ENCODE results near the gene GPC3.

GPC3 gene

GRCh38 chrX:133543654-133544053 is 441.7 kb downstream of the GPC3 start:
- Histone ChIP-seq H3K27ac (ENCODE audit: low read depth, low read length, poor library complexity, severe bottlenecking) (no peak overlapping the region), H3K9ac (ENCODE audit: low read length) (no peak overlapping the region)

DNA sequence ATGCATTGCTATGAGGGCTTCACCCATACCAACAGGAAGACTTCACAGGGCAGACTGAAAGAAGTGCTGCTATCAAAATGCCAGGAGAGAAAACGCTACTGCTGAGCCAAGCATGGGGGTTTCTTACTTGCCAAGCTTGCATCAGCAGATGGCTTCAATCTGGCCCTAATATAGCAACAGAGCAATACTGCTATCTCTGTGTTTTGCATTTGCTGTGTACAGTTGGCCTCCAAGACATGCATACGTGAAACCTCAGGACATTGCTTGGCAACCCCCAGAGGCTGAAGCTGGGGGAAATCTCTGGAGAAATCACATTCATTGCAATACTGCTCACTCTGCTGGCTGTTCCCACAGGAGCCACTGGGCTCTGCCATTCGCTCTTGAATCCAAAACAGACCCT is 442.9 kb downstream of the GPC3 start:
- no peak overlapping the region for H3K27ac ChIP-seq (ENCODE audit: low read depth, low read length, poor library complexity, severe bottlenecking)
- H3K4me2 ChIP-seq (ENCODE audit: low read length), result no peak overlapping the region
- H3K36me3 ChIP-seq (ENCODE audit: insufficient read depth, low read length), result no peaks in the 10 kb centered on the region
- H3K4me3 ChIP-seq (ENCODE audit: low read depth, low read length, poor library complexity, severe bottlenecking), result no peak overlapping the region
- H3F3A ChIP-seq (ENCODE audit: insufficient read depth, low read length), result no peaks in the 10 kb centered on the region
- H3K27me3 ChIP-seq (ENCODE audit: insufficient read depth, low read length), result no peaks in the 10 kb centered on the region
- no peak for TF ChIP-seq EZH2 (IDR thresholded peaks at IDR 0.05; ENCODE audit: borderline replicate concordance, low read length)
- TF ChIP-seq, protein P1, sequence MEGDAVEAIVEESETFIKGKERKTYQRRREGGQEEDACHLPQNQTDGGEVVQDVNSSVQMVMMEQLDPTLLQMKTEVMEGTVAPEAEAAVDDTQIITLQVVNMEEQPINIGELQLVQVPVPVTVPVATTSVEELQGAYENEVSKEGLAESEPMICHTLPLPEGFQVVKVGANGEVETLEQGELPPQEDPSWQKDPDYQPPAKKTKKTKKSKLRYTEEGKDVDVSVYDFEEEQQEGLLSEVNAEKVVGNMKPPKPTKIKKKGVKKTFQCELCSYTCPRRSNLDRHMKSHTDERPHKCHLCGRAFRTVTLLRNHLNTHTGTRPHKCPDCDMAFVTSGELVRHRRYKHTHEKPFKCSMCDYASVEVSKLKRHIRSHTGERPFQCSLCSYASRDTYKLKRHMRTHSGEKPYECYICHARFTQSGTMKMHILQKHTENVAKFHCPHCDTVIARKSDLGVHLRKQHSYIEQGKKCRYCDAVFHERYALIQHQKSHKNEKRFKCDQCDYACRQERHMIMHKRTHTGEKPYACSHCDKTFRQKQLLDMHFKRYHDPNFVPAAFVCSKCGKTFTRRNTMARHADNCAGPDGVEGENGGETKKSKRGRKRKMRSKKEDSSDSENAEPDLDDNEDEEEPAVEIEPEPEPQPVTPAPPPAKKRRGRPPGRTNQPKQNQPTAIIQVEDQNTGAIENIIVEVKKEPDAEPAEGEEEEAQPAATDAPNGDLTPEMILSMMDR (IDR thresholded peaks at IDR 0.05; ENCODE audit: low read length), result no peak
- H3K79me2 ChIP-seq (ENCODE audit: insufficient read depth, low read length), result no peaks in the 10 kb centered on the region
- H3K9me3 ChIP-seq (ENCODE audit: low read length), result no peaks in the 10 kb centered on the region
- H3K9ac ChIP-seq (ENCODE audit: low read length), result no peak overlapping the region
- H4K20me1 ChIP-seq (ENCODE audit: insufficient read depth, low read length), result no peaks in the 10 kb centered on the region
- no peaks in the 10 kb centered on the region for H3K9me2 ChIP-seq (ENCODE audit: low read depth, low read length)
- H3K4me1 ChIP-seq (ENCODE audit: insufficient read depth, low read length, severe bottlenecking), result no peaks in the 10 kb centered on the region
- no peak overlapping the region for H2AFZ ChIP-seq (ENCODE audit: low read length)

More at GRCh38 chrX:133543654-133544053, 441.7 kb downstream of the GPC3 start:
- H3F3A ChIP-seq (ENCODE audit: insufficient read depth, low read length), result no peaks in the 10 kb centered on the region
- H3K79me2 ChIP-seq (ENCODE audit: insufficient read depth, low read length), result no peaks in the 10 kb centered on the region
- no peak overlapping the region for H3K4me3 ChIP-seq (ENCODE audit: low read depth, low read length, poor library complexity, severe bottlenecking)
- no peaks in the 10 kb centered on the region for H3K4me1 ChIP-seq (ENCODE audit: insufficient read depth, low read length, severe bottlenecking)
- no peaks in the 10 kb centered on the region for H3K27me3 ChIP-seq (ENCODE audit: insufficient read depth, low read length)
- TF ChIP-seq EZH2 (IDR thresholded peaks at IDR 0.05; ENCODE audit: borderline replicate concordance, low read length), result no peak
- TF ChIP-seq, protein P1 (IDR thresholded peaks at IDR 0.05; ENCODE audit: low read length), result no peak
- no peaks in the 10 kb centered on the region for H3K9me3 ChIP-seq (ENCODE audit: low read length)
- H3K9me2 ChIP-seq (ENCODE audit: low read depth, low read length), result no peaks in the 10 kb centered on the region
- no peak overlapping the region for H2AFZ ChIP-seq (ENCODE audit: low read length)
- no peaks in the 10 kb centered on the region for H4K20me1 ChIP-seq (ENCODE audit: insufficient read depth, low read length)
- H3K4me2 ChIP-seq (ENCODE audit: low read length), result no peak overlapping the region
- no peaks in the 10 kb centered on the region for H3K36me3 ChIP-seq (ENCODE audit: insufficient read depth, low read length)

DNA sequence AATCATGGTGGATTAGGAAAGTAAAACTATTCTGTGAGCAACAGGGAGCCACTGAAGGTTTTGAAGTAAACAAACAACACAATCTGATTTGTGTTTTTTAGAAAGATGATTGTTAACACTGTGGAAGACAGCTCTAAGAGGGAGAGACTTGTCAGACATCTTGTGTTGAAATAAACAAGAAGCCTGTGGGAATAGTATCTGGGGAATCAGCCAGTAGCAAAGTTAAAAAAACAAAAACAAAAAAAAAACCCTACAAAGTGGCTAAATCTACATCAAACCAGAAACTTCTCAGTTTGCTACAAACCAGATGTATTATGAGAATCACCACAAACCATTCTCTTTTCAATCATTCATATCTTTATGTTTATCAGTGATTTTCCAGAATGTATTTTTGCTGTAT is 444.4 kb downstream of the GPC3 start:
- H3K27me3 ChIP-seq (ENCODE audit: insufficient read depth, low read length), result no peaks in the 10 kb centered on the region
- no peak overlapping the region for H3K4me2 ChIP-seq (ENCODE audit: low read length)

More for the DNA sequence above, 444.4 kb downstream of the GPC3 start:
- H3K9me2 ChIP-seq (ENCODE audit: low read depth, low read length), result no peaks in the 10 kb centered on the region
- no peaks in the 10 kb centered on the region for H3K9me3 ChIP-seq (ENCODE audit: low read length)
- H3K36me3 ChIP-seq (ENCODE audit: insufficient read depth, low read length), result no peaks in the 10 kb centered on the region
- H2AFZ ChIP-seq (ENCODE audit: low read length), result no peak overlapping the region
- no peak overlapping the region for H3K9ac ChIP-seq (ENCODE audit: low read length)
- TF ChIP-seq, protein P1 (IDR thresholded peaks at IDR 0.05; ENCODE audit: low read length), result no peak
- no peak for TF ChIP-seq EZH2 (IDR thresholded peaks at IDR 0.05; ENCODE audit: borderline replicate concordance, low read length)
- no peak overlapping the region for H3K27ac ChIP-seq (ENCODE audit: low read depth, low read length, poor library complexity, severe bottlenecking)
- no peak overlapping the region for H3K4me3 ChIP-seq (ENCODE audit: low read depth, low read length, poor library complexity, severe bottlenecking)
- no peaks in the 10 kb centered on the region for H3K79me2 ChIP-seq (ENCODE audit: insufficient read depth, low read length)
- H3F3A ChIP-seq (ENCODE audit: insufficient read depth, low read length), result no peaks in the 10 kb centered on the region
- no peaks in the 10 kb centered on the region for H4K20me1 ChIP-seq (ENCODE audit: insufficient read depth, low read length)
- H3K4me1 ChIP-seq (ENCODE audit: insufficient read depth, low read length, severe bottlenecking), result no peaks in the 10 kb centered on the region
